ENCODE results near the gene C11orf24.
"Not testable (repeated sequence)": the region's sequence is repeated elsewhere in the genome, so short reads cannot be mapped to it uniquely, and the experiment has no call there.

Gene C11orf24

DNA sequence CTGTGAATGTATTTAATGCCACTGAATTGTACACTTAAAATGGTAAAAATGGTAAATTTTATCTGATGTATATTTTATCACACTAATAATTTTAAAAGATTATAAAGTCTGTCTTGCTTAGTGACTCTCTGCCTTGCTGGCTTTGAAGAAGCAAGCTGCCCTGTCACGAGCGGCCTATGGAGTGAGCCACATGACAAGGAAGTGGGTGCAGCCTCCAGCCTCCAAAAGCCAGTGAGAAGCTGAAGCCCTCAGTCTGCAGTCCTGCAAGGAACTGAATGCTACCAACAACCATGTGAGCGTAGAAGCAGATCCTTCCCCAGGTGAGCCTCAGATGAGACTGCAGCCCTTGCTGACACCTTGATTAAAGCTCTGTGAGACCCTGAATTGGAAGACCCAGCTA is 20.0 kb downstream of the C11orf24 start:
- Histone ChIP-seq H3K79me1 (ENCODE audit: low read length) (no peaks in the 10 kb centered on the region), H3K27me3 (ENCODE audit: insufficient read depth, low read length) (no peaks in the 10 kb centered on the region), H3K4me3 (ENCODE audit: low read depth, low read length) (no peak overlapping the region), H3K36me3 (ENCODE audit: control insufficient read depth in 1 of 2, insufficient read depth in 2 of 2, low read length in 2 of 2) (no peaks in the 10 kb centered on the region), H4K12ac (ENCODE audit: low read depth, low read length) (no peak overlapping the region), H3K18ac (ENCODE audit: low read length) (no peak overlapping the region), H3K23ac (ENCODE audit: low read length) (no peak overlapping the region), H2BK120ac (ENCODE audit: insufficient read depth, low read length, poor library complexity) (no peak overlapping the region), H3K14ac (ENCODE audit: low read length) (no peak overlapping the region), H3K4me1 (ENCODE audit: control insufficient read depth in 1 of 2, insufficient read depth in 2 of 2, low read length in 2 of 2) (no peaks in the 10 kb centered on the region), H3K4me2 (ENCODE audit: low read length) (no peak overlapping the region), H3K27ac (ENCODE audit: low read depth, low read length) (no peak overlapping the region), H2BK5ac (ENCODE audit: low read depth, low read length, poor library complexity) (no peak overlapping the region), H3K9me3 (ENCODE audit: insufficient read depth, low read depth, low read length) (peaks cover 3% of the 10 kb centered on the region), H2AK5ac (ENCODE audit: low read length) (no peak overlapping the region), H3K4ac (ENCODE audit: low read depth, low read length) (no peak overlapping the region), H4K8ac (ENCODE audit: low read depth, low read length) (no peak overlapping the region), H3K79me2 (ENCODE audit: control insufficient read depth, insufficient read depth, low read length, poor library complexity) (no peaks in the 10 kb centered on the region), H2AFZ (ENCODE audit: insufficient read depth, low read length, poor library complexity) (no peak overlapping the region), H2BK12ac (ENCODE audit: low read length) (no peak overlapping the region), H4K91ac (ENCODE audit: low read depth, low read length) (no peak overlapping the region), H3K9ac (ENCODE audit: low read length) (no peak overlapping the region)
- no CpG with 5 or more reads among the region's 3 CpGs for WGBS (ENCODE audit: extremely low coverage, insufficient coverage, insufficient read length)
- DNase-seq: no peak

GRCh38 chr11:68244912-68245311 is 26.9 kb downstream of the C11orf24 start:
- not testable (repeated sequence) for H3K27me3 ChIP-seq (ENCODE audit: insufficient read depth, low read length); H2BK5ac ChIP-seq (ENCODE audit: low read depth, low read length, poor library complexity); H3K9ac ChIP-seq (ENCODE audit: low read length); H3K79me2 ChIP-seq (ENCODE audit: control insufficient read depth, insufficient read depth, low read length, poor library complexity); H3K36me3 ChIP-seq (ENCODE audit: control insufficient read depth in 1 of 2, insufficient read depth in 2 of 2, low read length in 2 of 2); DNase-seq; H2AK5ac ChIP-seq (ENCODE audit: low read length); H2BK120ac ChIP-seq (ENCODE audit: insufficient read depth, low read length, poor library complexity); H3K79me1 ChIP-seq (ENCODE audit: low read length); H2BK12ac ChIP-seq (ENCODE audit: low read length); H3K27ac ChIP-seq (ENCODE audit: low read depth, low read length); H3K14ac ChIP-seq (ENCODE audit: low read length); H2AFZ ChIP-seq (ENCODE audit: insufficient read depth, low read length, poor library complexity); H3K18ac ChIP-seq (ENCODE audit: low read length); H3K4me1 ChIP-seq (ENCODE audit: control insufficient read depth in 1 of 2, insufficient read depth in 2 of 2, low read length in 2 of 2); H3K4me3 ChIP-seq (ENCODE audit: low read depth, low read length); H4K91ac ChIP-seq (ENCODE audit: low read depth, low read length); H3K4me2 ChIP-seq (ENCODE audit: low read length); H4K8ac ChIP-seq (ENCODE audit: low read depth, low read length); H3K9me3 ChIP-seq (ENCODE audit: insufficient read depth, low read depth, low read length); H3K23ac ChIP-seq (ENCODE audit: low read length); H3K4ac ChIP-seq (ENCODE audit: low read depth, low read length); H4K12ac ChIP-seq (ENCODE audit: low read depth, low read length)
- no CpG with 5 or more reads among the region's 5 CpGs for WGBS (ENCODE audit: extremely low coverage, insufficient coverage, insufficient read length)

DNA sequence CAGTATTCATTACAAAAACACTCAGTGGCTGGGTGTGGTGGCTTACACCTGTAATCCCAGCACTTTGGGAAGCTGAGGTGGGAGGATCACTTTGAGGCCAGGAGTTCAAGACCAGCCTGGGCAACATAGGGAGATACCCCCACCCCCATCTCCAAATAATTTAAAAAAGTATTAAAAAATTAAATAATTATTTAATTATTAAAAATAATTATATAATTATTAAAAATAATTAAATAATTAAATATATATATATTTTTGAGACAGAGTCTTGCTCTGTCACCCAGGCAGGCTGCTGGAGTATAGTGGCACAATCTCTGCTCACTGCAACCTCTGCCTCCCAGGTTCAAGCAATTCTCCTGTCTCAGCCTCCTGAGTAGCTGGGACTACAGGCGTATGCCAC is 27.9 kb downstream of the C11orf24 start:
- no CpG with 5 or more reads among the region's 1 CpG for WGBS (ENCODE audit: extremely low coverage, insufficient coverage, insufficient read length)
- not testable (repeated sequence) for DNase-seq; H3K9me3 ChIP-seq (ENCODE audit: insufficient read depth, low read depth, low read length); H4K91ac ChIP-seq (ENCODE audit: low read depth, low read length); H3K4ac ChIP-seq (ENCODE audit: low read depth, low read length); H3K79me1 ChIP-seq (ENCODE audit: low read length); H3K27me3 ChIP-seq (ENCODE audit: insufficient read depth, low read length); H3K36me3 ChIP-seq (ENCODE audit: control insufficient read depth in 1 of 2, insufficient read depth in 2 of 2, low read length in 2 of 2); H2BK120ac ChIP-seq (ENCODE audit: insufficient read depth, low read length, poor library complexity); H4K12ac ChIP-seq (ENCODE audit: low read depth, low read length); H3K4me3 ChIP-seq (ENCODE audit: low read depth, low read length); H3K9ac ChIP-seq (ENCODE audit: low read length); H3K4me1 ChIP-seq (ENCODE audit: control insufficient read depth in 1 of 2, insufficient read depth in 2 of 2, low read length in 2 of 2); H4K8ac ChIP-seq (ENCODE audit: low read depth, low read length); H3K14ac ChIP-seq (ENCODE audit: low read length); H2AK5ac ChIP-seq (ENCODE audit: low read length); H3K18ac ChIP-seq (ENCODE audit: low read length); H2AFZ ChIP-seq (ENCODE audit: insufficient read depth, low read length, poor library complexity); H2BK5ac ChIP-seq (ENCODE audit: low read depth, low read length, poor library complexity); H3K27ac ChIP-seq (ENCODE audit: low read depth, low read length); H3K23ac ChIP-seq (ENCODE audit: low read length); H2BK12ac ChIP-seq (ENCODE audit: low read length); H3K4me2 ChIP-seq (ENCODE audit: low read length); H3K79me2 ChIP-seq (ENCODE audit: control insufficient read depth, insufficient read depth, low read length, poor library complexity)

- H4K91ac ChIP-seq (ENCODE audit: low read depth, low read length): no peak overlapping the region
Observed at GRCh38 chr11:68242616-68243015, 29.2 kb downstream of the C11orf24 start.

More at GRCh38 chr11:68242616-68243015, 29.2 kb downstream of the C11orf24 start:
- H3K79me2 ChIP-seq (ENCODE audit: control insufficient read depth, insufficient read depth, low read length, poor library complexity): no peaks in the 10 kb centered on the region
- H2AK5ac ChIP-seq (ENCODE audit: low read length): no peak overlapping the region
- no peak overlapping the region for H3K23ac ChIP-seq (ENCODE audit: low read length)
- H3K36me3 ChIP-seq (ENCODE audit: control insufficient read depth in 1 of 2, insufficient read depth in 2 of 2, low read length in 2 of 2): no peaks in the 10 kb centered on the region
- no peak overlapping the region for H3K18ac ChIP-seq (ENCODE audit: low read length)
- no peak overlapping the region for H4K12ac ChIP-seq (ENCODE audit: low read depth, low read length)
- no peaks in the 10 kb centered on the region for H3K79me1 ChIP-seq (ENCODE audit: low read length)
- no CpG with 5 or more reads among the region's 2 CpGs for WGBS (ENCODE audit: extremely low coverage, insufficient coverage, insufficient read length)
- no peak overlapping the region for H3K9ac ChIP-seq (ENCODE audit: low read length)
- no peaks in the 10 kb centered on the region for H3K4me1 ChIP-seq (ENCODE audit: control insufficient read depth in 1 of 2, insufficient read depth in 2 of 2, low read length in 2 of 2)
- no peak overlapping the region for H3K27ac ChIP-seq (ENCODE audit: low read depth, low read length)
- no peaks in the 10 kb centered on the region for H3K9me3 ChIP-seq (ENCODE audit: insufficient read depth, low read depth, low read length)
- H3K4me2 ChIP-seq (ENCODE audit: low read length): no peak overlapping the region
- no peak overlapping the region for H4K8ac ChIP-seq (ENCODE audit: low read depth, low read length)
- H3K4me3 ChIP-seq (ENCODE audit: low read depth, low read length): no peak overlapping the region
- no peak overlapping the region for H3K4ac ChIP-seq (ENCODE audit: low read depth, low read length)
- no peak for DNase-seq
- H2BK5ac ChIP-seq (ENCODE audit: low read depth, low read length, poor library complexity): no peak overlapping the region
- no peaks in the 10 kb centered on the region for H3K27me3 ChIP-seq (ENCODE audit: insufficient read depth, low read length)
- H2AFZ ChIP-seq (ENCODE audit: insufficient read depth, low read length, poor library complexity): no peak overlapping the region
- no peak overlapping the region for H2BK120ac ChIP-seq (ENCODE audit: insufficient read depth, low read length, poor library complexity)
- H2BK12ac ChIP-seq (ENCODE audit: low read length): no peak overlapping the region
- no peak overlapping the region for H3K14ac ChIP-seq (ENCODE audit: low read length)

All from trophoblast cell (in vitro differentiated cells and primary cell).